Endothelial cell of umbilical vein (primary cell): ENCODE results near the gene PUM2. TPM values are rescaled to one million over a fixed set of nuclear protein-coding genes. Genes with fewer than 3 reads are reported as not detected.

Experiments
- BruUV-seq: library from RNA; stranded (reverse); fragments of 400-500 nt; replicated peaks from 2 replicates; lab custom pipeline; 2021; lab: Mats Ljungman, UMichigan
- CTCF ChIA-PET: fragments of 300-600, 350-600 bp; sonication (Branson Sonifier 250); formaldehyde crosslinking; loops from one replicate; lab custom pipeline; 2021; ENCODE audit warnings: antibody characterized with exemption, inconsistent platforms; lab: Charles Lee
- POLR2A ChIA-PET: fragments of 300-600, 350-600 bp; sonication (Branson Sonifier 250); formaldehyde crosslinking; loops from one replicate; lab custom pipeline; 2021; ENCODE audit warnings: antibody characterized with exemption, inconsistent platforms; lab: Charles Lee
- DNase-seq: peaks from one replicate; pipeline ENCODE4 v3.0.0-alpha.2; 2011; ENCODE audit warnings: low read depth, low spot score
- FAIRE-seq: peaks from 2 replicates; lab custom pipeline; 2011; peaks lifted over from hg19 to GRCh38; lab: Jason Lieb, UNC
- H2AFZ ChIP-seq: 2 replicates; pipeline ENCODE4 v1.6.0; 2012; ENCODE audit warnings: low read depth, low read length, control low read depth, inconsistent platforms
- H3K27ac ChIP-seq: 2 replicates; pipeline ENCODE4 v1.5.1; 2011; ENCODE audit warnings: low read depth, mild to moderate bottlenecking, control low read depth, low read length, moderate library complexity; ENCODE audit not compliant: insufficient read depth
- H3K27me3 ChIP-seq, 2 experiments: 2 replicates each; pipeline versions ENCODE4 v1.6.0 to v1.6.1; 2011; ENCODE audit warnings: low read length in 2 of 2, mixed read lengths in 1 of 2; ENCODE audit not compliant: control insufficient read depth in 2 of 2, insufficient read depth in 2 of 2
- H3K36me3 ChIP-seq, 2 experiments: 2 replicates in 1 of 2; 3 replicates in 1 of 2; pipeline ENCODE4 v1.5.1; 2011; ENCODE audit warnings: low read length in 2 of 2, mild to moderate bottlenecking in 1 of 2, moderate library complexity in 1 of 2; ENCODE audit not compliant: control insufficient read depth in 2 of 2, insufficient read depth in 2 of 2; ENCODE audit errors: extremely low read depth in 1 of 2
- H3K4me1 ChIP-seq: 3 replicates; pipeline ENCODE4 v1.5.1; 2011; ENCODE audit warnings: mild to moderate bottlenecking, low read length; ENCODE audit not compliant: control insufficient read depth, insufficient read depth; ENCODE audit errors: extremely low read depth
- H3K4me2 ChIP-seq: 2 replicates; pipeline ENCODE4 v1.6.1; 2011; ENCODE audit warnings: low read length, control low read depth, mixed read lengths; ENCODE audit not compliant: insufficient read depth
- H3K4me3 ChIP-seq, 3 experiments: fragments of 200-600 bp in 1 of 3; sonication (generic), shearing (Covaris generic) in 1 of 3; replicated peaks in 1 of 3; 2 replicates each; pipeline ENCODE4 v1.5.1; 2011 to 2016; ENCODE audit warnings: control low read depth in 3 of 3, low read length in 3 of 3, mild to moderate bottlenecking in 2 of 3, inconsistent platforms in 1 of 3, low read depth in 1 of 3, moderate library complexity in 1 of 3; ENCODE audit not compliant: insufficient read depth in 1 of 3
- H3K79me2 ChIP-seq: 2 replicates; pipeline ENCODE4 v1.6.0; 2012; ENCODE audit warnings: low read length, inconsistent platforms; ENCODE audit not compliant: control insufficient read depth, insufficient read depth
- H3K9ac ChIP-seq: replicated peaks from 2 replicates; pipeline ENCODE3; 2011; ENCODE audit warnings: low read length, control low read depth; ENCODE audit not compliant: insufficient read depth; ENCODE audit errors: extremely low read depth
- H3K9me1 ChIP-seq: replicated peaks from 3 replicates; pipeline ENCODE4 v1.6.0; 2011; ENCODE audit warnings: mild to moderate bottlenecking, low read length; ENCODE audit not compliant: control insufficient read depth, insufficient read depth; ENCODE audit errors: extremely low read depth
- H3K9me3 ChIP-seq: replicated peaks from 2 replicates; pipeline ENCODE4 v1.5.1; 2012; ENCODE audit warnings: low read length, inconsistent platforms; ENCODE audit not compliant: control insufficient read depth, insufficient read depth
- H4K20me1 ChIP-seq: replicated peaks from 2 replicates; pipeline ENCODE3; 2011; ENCODE audit warnings: mild to moderate bottlenecking, low read length; ENCODE audit not compliant: control insufficient read depth, insufficient read depth; ENCODE audit errors: extremely low read depth
- CTCF ChIP-seq, 2 donors: IDR thresholded peaks; 1 replicate in 1 of 2; 2 replicates in 1 of 2; pipeline ENCODE4 v1.5.1; 2011; ENCODE audit warnings: low read length in 2 of 2, mild to moderate bottlenecking in 2 of 2, moderate library complexity in 2 of 2, control low read depth in 1 of 2, inconsistent platforms in 1 of 2, low read depth in 1 of 2; ENCODE audit not compliant: insufficient read depth in 1 of 2; ENCODE audit errors: extremely low read depth in 1 of 2
- EZH2 ChIP-seq: IDR thresholded peaks from 2 replicates; pipeline ENCODE4 v1.6.1; 2012; ENCODE audit warnings: borderline replicate concordance, low read depth, mild to moderate bottlenecking, moderate library complexity, low read length, inconsistent platforms; ENCODE audit not compliant: severe bottlenecking
- FOS ChIP-seq: IDR thresholded peaks from 2 replicates; pipeline ENCODE4 v1.6.1; 2011; ENCODE audit warnings: mild to moderate bottlenecking, low read length, moderate library complexity, borderline replicate concordance; ENCODE audit not compliant: insufficient read depth
- GATA2 ChIP-seq: IDR thresholded peaks from 2 replicates; pipeline ENCODE4 v1.7.0; 2011; ENCODE audit warnings: low read depth, mild to moderate bottlenecking, moderate library complexity, mixed read lengths, low read length; ENCODE audit not compliant: insufficient read length, insufficient read depth
- JUN ChIP-seq: IDR thresholded peaks from 2 replicates; pipeline ENCODE4 v1.6.1; 2011; ENCODE audit warnings: borderline replicate concordance, low read depth; ENCODE audit not compliant: insufficient read length, insufficient read depth
- MYC ChIP-seq: IDR thresholded peaks from one replicate; pipeline ENCODE4 v1.6.1; 2011; ENCODE audit warnings: mild to moderate bottlenecking, low read depth, low read length
- POLR2A ChIP-seq: IDR thresholded peaks from 2 replicates; pipeline ENCODE4 v1.6.1; 2012; ENCODE audit warnings: low read depth, mild to moderate bottlenecking, control low read depth, low read length
- POLR2AphosphoS5 ChIP-seq: IDR thresholded peaks from 2 replicates; pipeline ENCODE4 v1.6.1; 2012; ENCODE audit warnings: low read depth, mild to moderate bottlenecking, control low read depth, low read length, moderate library complexity; ENCODE audit not compliant: insufficient read depth
- dilution Hi-C: fragments of 300-500 bp; cut with MboI; formaldehyde crosslinking; loops from one replicate; pipeline ENCODE4 v1.15.0; 2019; ENCODE audit warnings: low sequenced_read_pairs; ENCODE audit not compliant: extremely low pct_ligation_motif_present
- intact Hi-C: fragments of 100-400 bp; cut with micrococcal nuclease; formaldehyde crosslinking; loops from one replicate; pipeline ENCODE4 v1.10.0; 2022
- polyA plus RNA-seq, 4 experiments: library from polyadenylated mRNA; depleted of rRNA in 3 of 4; stranded (reverse) in 3 of 4; unstranded in 1 of 4; fragments of >200 nt; gene quantifications; 2 replicates each; pipeline versions ENCODE4 v1.2.1 to v1.2.3, GENCODE V29; 2011 to 2012; ENCODE audit warnings: missing spikeins in 1 of 4
- total RNA-seq: library from RNA; stranded (reverse); gene quantifications from 2 replicates; pipeline ENCODE4 v1.2.3, GENCODE V29; 2021
- TF ChIP-seq, protein P1 (sequence below): IDR thresholded peaks from 2 replicates; pipeline ENCODE4 v1.6.1; 2011; ENCODE audit not compliant: insufficient read depth, insufficient read length

Gene PUM2
- total and polyA plus RNA-seq, 2 donors (not counting 3 experiments of a cell fraction or from before 2014, with no cell fraction given), result 32.9 to 83.7 TPM

GRCh38 chr2:20222769-20223406 is 127.8 kb downstream of the PUM2 start:
- no TSS peak for BruUV-seq
- Histone ChIP-seq H3K4me1 (peaks cover 6% of the 10 kb centered on the region), H3K36me3 (no peaks in the 10 kb centered on the region), H3K9me1 (no peaks in the 10 kb centered on the region), H3K79me2 (no peaks in the 10 kb centered on the region), H3K4me3 (peak overlapping the region in 1 of 3 experiments; percentile 45), H3K9ac (no peak overlapping the region), H3K4me2 (peak overlapping the region; percentile 73), H4K20me1 (no peaks in the 10 kb centered on the region), H3K9me3 (no peaks in the 10 kb centered on the region), H3K27me3 (peaks cover 6 to 15% of the 10 kb centered on the region in 2 experiments), H2AFZ (peak overlapping the region; percentile 33), H3K27ac (no peak overlapping the region)
- ChIA-PET CTCF (interaction anchor here (0.7 to 4.9 kb wide), 4 partner anchors 9 to 115 kb away, joined by 3 to 76 read pairs (median 25); no protein-coding TSS in a partner anchor), POLR2A (interaction anchor here (0.6 kb wide), 2 partner anchors 71 to 210 kb away, joined by 3 to 4 read pairs; no protein-coding TSS in a partner anchor)
- TF ChIP-seq EZH2, result no peak
- no peak for TF ChIP-seq JUN
- TF ChIP-seq MYC, result no peak
- no peak for TF ChIP-seq POLR2AphosphoS5
- no peak for TF ChIP-seq POLR2A
- no peak for TF ChIP-seq FOS
- no peak for TF ChIP-seq CTCF (IDR thresholded peaks at IDR 0.05; ENCODE audit: extremely low read depth in 1 of 2, insufficient read depth in 1 of 2, low read depth in 1 of 2, low read length in 2 of 2)
- no peak for TF ChIP-seq GATA2
- TF ChIP-seq, protein P1, sequence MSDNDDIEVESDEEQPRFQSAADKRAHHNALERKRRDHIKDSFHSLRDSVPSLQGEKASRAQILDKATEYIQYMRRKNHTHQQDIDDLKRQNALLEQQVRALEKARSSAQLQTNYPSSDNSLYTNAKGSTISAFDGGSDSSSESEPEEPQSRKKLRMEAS, result no peak
- intact Hi-C loops, result loop anchor here (2.0 kb wide), 1 partner anchor 206 kb away; no protein-coding TSS in a partner anchor
- FAIRE-seq, result peak; percentile 63
- DNase-seq, result no peak
- dilution Hi-C loops, result no loop called here
